K562 (cell line): ENCODE results near the gene COL13A1. TPM values are rescaled to one million over a fixed set of nuclear protein-coding genes. Genes with fewer than 3 reads are reported as not detected.

Experiments used
- ATAC-seq: fragments of 200-7000 bp; cut with Tn5 transposase; 3 replicates; pipeline ENCODE4 v1.9.1; 2020; ENCODE audit warnings: moderate library complexity
- BruUV-seq: library from RNA; stranded (reverse); fragments of 400-500 nt; replicated peaks from 2 replicates; lab custom pipeline; 2021; lab: Mats Ljungman, UMichigan
- CTCF ChIA-PET: fragments of 300-600 bp; formaldehyde crosslinking; extraction: SDS; loops from one replicate; lab custom pipeline; 2021; ENCODE audit warnings: low intra/inter-chr PET ratio; lab: Yijun Ruan, JAX
- POLR2A ChIA-PET: fragments of 300-600, 350-650 bp; sonication (Branson Sonifier 250); formaldehyde crosslinking; extraction: SDS; loops from one replicate; lab custom pipeline; 2021; ENCODE audit warnings: antibody characterized with exemption, inconsistent platforms; lab: Yijun Ruan, JAX
- DNase-seq, 4 experiments: peaks; one replicate each; pipeline versions ENCODE4 v3.0.0 to v3.0.0-alpha.2; 2011 to 2018; ENCODE audit warnings: low spot score in 3 of 4, mixed read lengths in 3 of 4; ENCODE audit errors: extremely low read depth in 1 of 4
- FAIRE-seq: peaks from 2 replicates; lab custom pipeline; 2011; peaks lifted over from hg19 to GRCh38; lab: Jason Lieb, UNC
- H2AFZ ChIP-seq: 2 replicates; pipeline ENCODE4 v1.6.0; 2011; ENCODE audit warnings: low read depth, low read length, control low read depth, inconsistent platforms
- H3K27ac ChIP-seq: fragments of 200-600 bp; 3 replicates; pipeline ENCODE4 v1.8.0; 2011; ENCODE audit warnings: low read depth, mild to moderate bottlenecking, control low read depth, inconsistent platforms, low read length, moderate library complexity, mixed read lengths; ENCODE audit errors: extremely low read depth
- H3K27me3 ChIP-seq, 2 experiments: fragments of 300-600 bp in 1 of 2; 2 replicates in 1 of 2; 3 replicates in 1 of 2; pipeline versions ENCODE4 v1.6.0 to v1.8.0; 2011; ENCODE audit warnings: inconsistent platforms in 2 of 2, low read length in 2 of 2, mild to moderate bottlenecking in 1 of 2, mixed read lengths in 1 of 2, moderate library complexity in 1 of 2; ENCODE audit not compliant: control insufficient read depth in 2 of 2, insufficient read depth in 2 of 2
- H3K36me3 ChIP-seq: fragments of 300-600 bp; 3 replicates; pipeline ENCODE4 v1.8.0; 2011; ENCODE audit warnings: mild to moderate bottlenecking, low read length, inconsistent platforms; ENCODE audit not compliant: control insufficient read depth, insufficient read depth
- H3K4me1 ChIP-seq, 2 experiments: fragments of 200-600 bp in 1 of 2; replicated peaks in 1 of 2; 2 replicates in 1 of 2; 3 replicates in 1 of 2; pipeline versions ENCODE4 v1.5.1 to v1.8.0; 2011; ENCODE audit warnings: inconsistent platforms in 2 of 2, low read length in 2 of 2, mild to moderate bottlenecking in 1 of 2, mixed read lengths in 1 of 2, moderate library complexity in 1 of 2; ENCODE audit not compliant: control insufficient read depth in 2 of 2, insufficient read depth in 2 of 2
- H3K4me2 ChIP-seq: 2 replicates; pipeline ENCODE4 v1.6.1; 2011; ENCODE audit warnings: low read length, control low read depth, inconsistent platforms, mixed read lengths; ENCODE audit not compliant: insufficient read depth
- H3K4me3 ChIP-seq: fragments of 200-600 bp; sonication (generic), shearing (Covaris generic); 2 replicates; pipeline ENCODE4 v1.5.1; 2016; ENCODE audit warnings: control low read depth, inconsistent platforms
- H3K79me2 ChIP-seq: fragments of 200-600 bp; 3 replicates; pipeline ENCODE4 v1.8.0; 2011; ENCODE audit warnings: low read length, inconsistent platforms; ENCODE audit not compliant: control insufficient read depth, insufficient read depth
- H3K9ac ChIP-seq, 2 experiments: 2 replicates each; pipeline versions ENCODE4 v1.6.0 to v1.6.1; 2011; ENCODE audit warnings: low read depth in 2 of 2, low read length in 2 of 2, control low read depth in 1 of 2, inconsistent platforms in 1 of 2, mild to moderate bottlenecking in 1 of 2, mixed read lengths in 1 of 2; ENCODE audit not compliant: insufficient read depth in 1 of 2
- H3K9me1 ChIP-seq: one replicate; pipeline ENCODE4 v1.6.0; 2011; ENCODE audit warnings: inconsistent platforms, mild to moderate bottlenecking, low read length, moderate library complexity; ENCODE audit not compliant: control insufficient read depth, insufficient read depth
- H3K9me3 ChIP-seq: replicated peaks from 2 replicates; pipeline ENCODE4 v1.5.1; 2011; ENCODE audit warnings: low read depth, low read length, inconsistent platforms; ENCODE audit not compliant: control insufficient read depth, insufficient read depth
- H4K20me1 ChIP-seq: replicated peaks from 2 replicates; pipeline ENCODE4 v1.6.1; 2011; ENCODE audit warnings: low read length, inconsistent platforms, mixed read lengths; ENCODE audit not compliant: control insufficient read depth, insufficient read depth
- RBM25 ChIP-seq: fragments of 200-400 bp; formaldehyde crosslinking; IDR thresholded peaks from 2 replicates; pipeline ENCODE4 v1.6.1; 2018; ENCODE audit warnings: low read length, low read depth, moderate library complexity; ENCODE audit not compliant: severe bottlenecking
- ZNF282 ChIP-seq: sonication (generic); formaldehyde crosslinking; IDR thresholded peaks from 2 replicates; pipeline ENCODE4 v1.8.1; 2023; ENCODE audit warnings: missing genetic modification reagents
- WGBS: fragments of 100-300 bp; shearing (Covaris generic); methylation state at CpG from one replicate; pipeline ENCODE4 v1.1.6; 2016; ENCODE audit warnings: low coverage, mixed read lengths; ENCODE audit not compliant: insufficient coverage; ENCODE audit errors: missing lambda C conversion rate; 5-methylcytosine and 5-hydroxymethylcytosine counted together
- in situ Hi-C: fragments of 300-500 bp; cut with MboI; formaldehyde crosslinking; loops from 4 replicates; pipeline ENCODE4 v1.15.0; 2018; ENCODE audit warnings: inconsistent platforms, mixed read lengths
- intact Hi-C: fragments of 100-400 bp; cut with micrococcal nuclease; formaldehyde crosslinking; loops from 2 replicates; pipeline ENCODE4 v1.14.2; 2022
- polyA plus RNA-seq, 8 experiments: library from polyadenylated mRNA; depleted of rRNA in 4 of 8; stranded (reverse) in 5 of 8; unstranded in 3 of 8; fragments of >200 nt; fragmentation: Nextera tagmentation in 2 of 8; fragmentation: Illumina TruSeq in 1 of 8; extraction: Ambion mirVana in 2 of 8; extraction: Trizol in 1 of 8; gene quantifications; 2 replicates each; pipeline versions ENCODE4 v1.2.1 to v1.2.3, GENCODE V29; 2011 to 2014; ENCODE audit warnings: inconsistent platforms in 1 of 8, missing spikeins in 1 of 8
- total RNA-seq, 7 experiments: library from RNA; depleted of rRNA in 6 of 7; stranded (reverse); fragments of >200 nt in 6 of 7; fragmentation: Illumina TruSeq in 2 of 7; extraction: Trizol in 2 of 7; gene quantifications; 2 replicates each; pipeline versions ENCODE4 v1.2.1 to v1.2.3, GENCODE V29; 2011 to 2021; ENCODE audit warnings: low replicate concordance in 1 of 7
- TF ChIP-seq, protein P1 (sequence below), 2 experiments: fragments of 450-650 bp in 1 of 2; IDR thresholded peaks; 2 replicates each; pipeline ENCODE4 v1.6.1; 2011 to 2017; ENCODE audit warnings: low read depth in 2 of 2, antibody characterized with exemption in 1 of 2, borderline replicate concordance in 1 of 2, low read length in 1 of 2, mild to moderate bottlenecking in 1 of 2, mixed read lengths in 1 of 2; ENCODE audit not compliant: control insufficient read depth in 1 of 2

The COL13A1 gene
- total and polyA plus RNA-seq, 9 of the 15 experiments (the other 6 are each of a cell fraction or from before 2014, with no cell fraction given), result not detected

DNA sequence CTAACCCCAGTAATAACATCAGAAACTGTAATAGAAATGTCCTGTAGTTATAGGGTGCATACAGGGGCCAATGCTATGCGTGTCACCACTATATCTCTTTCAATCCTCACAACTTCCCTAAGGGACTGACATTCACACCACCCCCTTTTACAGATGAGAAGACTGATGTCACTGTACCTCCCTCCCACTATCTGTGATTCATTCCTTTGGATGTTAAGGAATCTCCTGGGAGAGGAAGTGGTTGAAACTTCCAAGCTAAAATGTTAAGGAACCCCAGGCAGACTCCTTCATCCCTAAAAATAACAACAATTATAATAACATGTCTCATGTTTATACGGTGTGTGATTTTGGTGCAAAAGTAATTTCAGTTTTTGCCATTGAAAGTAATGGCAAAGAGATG is 5.4 kb downstream of the COL13A1 start:
- Histone ChIP-seq H2AFZ (no peak overlapping the region), H3K4me1 (peaks cover 0 to 6% of the 10 kb centered on the region in 2 experiments; a peak in 1 of 5 replicates), H3K27ac (no peak overlapping the region), H3K27me3 (peaks cover 16 to 65% of the 10 kb centered on the region in 2 experiments; a peak in 4 of 5 replicates), H3K9ac (no peak overlapping the region), H3K4me3 (no peak overlapping the region), H4K20me1 (peaks cover 7% of the 10 kb centered on the region; the same call in 1 of the 2 replicates), H3K9me3 (no peaks in the 10 kb centered on the region; the same call in 1 of the 2 replicates), H3K9me1 (no peaks in the 10 kb centered on the region), H3K36me3 (no peaks in the 10 kb centered on the region), H3K4me2 (no peak overlapping the region), H3K79me2 (no peaks in the 10 kb centered on the region)
- CTCF ChIA-PET, result no interaction called here
- WGBS, result 8% methylated on average over 2 of the region's 2 CpGs
- no peak for ATAC-seq
- BruUV-seq, result no TSS peak
- DNase-seq, result no peak
- in situ Hi-C loops, result no loop called here
- peak; percentile 35 for TF ChIP-seq RBM25
- TF ChIP-seq ZNF282 (CRISPR knock-in tag), result no peak
- TF ChIP-seq, protein P1, sequence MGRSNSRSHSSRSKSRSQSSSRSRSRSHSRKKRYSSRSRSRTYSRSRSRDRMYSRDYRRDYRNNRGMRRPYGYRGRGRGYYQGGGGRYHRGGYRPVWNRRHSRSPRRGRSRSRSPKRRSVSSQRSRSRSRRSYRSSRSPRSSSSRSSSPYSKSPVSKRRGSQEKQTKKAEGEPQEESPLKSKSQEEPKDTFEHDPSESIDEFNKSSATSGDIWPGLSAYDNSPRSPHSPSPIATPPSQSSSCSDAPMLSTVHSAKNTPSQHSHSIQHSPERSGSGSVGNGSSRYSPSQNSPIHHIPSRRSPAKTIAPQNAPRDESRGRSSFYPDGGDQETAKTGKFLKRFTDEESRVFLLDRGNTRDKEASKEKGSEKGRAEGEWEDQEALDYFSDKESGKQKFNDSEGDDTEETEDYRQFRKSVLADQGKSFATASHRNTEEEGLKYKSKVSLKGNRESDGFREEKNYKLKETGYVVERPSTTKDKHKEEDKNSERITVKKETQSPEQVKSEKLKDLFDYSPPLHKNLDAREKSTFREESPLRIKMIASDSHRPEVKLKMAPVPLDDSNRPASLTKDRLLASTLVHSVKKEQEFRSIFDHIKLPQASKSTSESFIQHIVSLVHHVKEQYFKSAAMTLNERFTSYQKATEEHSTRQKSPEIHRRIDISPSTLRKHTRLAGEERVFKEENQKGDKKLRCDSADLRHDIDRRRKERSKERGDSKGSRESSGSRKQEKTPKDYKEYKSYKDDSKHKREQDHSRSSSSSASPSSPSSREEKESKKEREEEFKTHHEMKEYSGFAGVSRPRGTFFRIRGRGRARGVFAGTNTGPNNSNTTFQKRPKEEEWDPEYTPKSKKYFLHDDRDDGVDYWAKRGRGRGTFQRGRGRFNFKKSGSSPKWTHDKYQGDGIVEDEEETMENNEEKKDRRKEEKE (IDR thresholded peaks at IDR 0.05; ENCODE audit: borderline replicate concordance in 1 of 2, control insufficient read depth in 1 of 2, low read depth in 2 of 2, low read length in 1 of 2), result no peak
- POLR2A ChIA-PET, result interaction anchor here (1.0 kb wide), 1 partner anchor 13 kb away, joined by 4 read pairs; no protein-coding TSS in a partner anchor
- FAIRE-seq, result no peak
- intact Hi-C loops, result no loop called here
